Stimulated activated naive CD8-positive, alpha-beta T cell treated with anti-CD3 and anti-CD28 coated beads, Interleukin-15, amount 100 ng/mL, for 72 hours (primary cell): ENCODE results near the gene CTDP1.
"Not testable (repeated sequence)": the region's sequence is repeated elsewhere in the genome, so short reads cannot be mapped to it uniquely, and the experiment has no call there.

ENCODE experiments used
- ATAC-seq: fragments of 150-1000 bp; cut with Tn5 transposase; 2 replicates; pipeline ENCODE4 v1.10.0; 2021; ENCODE audit warnings: mild to moderate bottlenecking, moderate library complexity
- DNase-seq, 2 donors: peaks; one replicate each; pipeline ENCODE4 v3.0.0; 2021 to 2022
- H3K27ac Mint-ChIP-seq, 2 donors: one replicate each; pipeline ENCODE4 v1.8.0; 2022; ENCODE audit warnings: mild to moderate bottlenecking in 2 of 2, mixed read lengths in 2 of 2, moderate library complexity in 2 of 2
- H3K27me3 Mint-ChIP-seq: one replicate; pipeline ENCODE4 v1.8.0; 2022; ENCODE audit warnings: mixed read lengths
- H3K4me1 Mint-ChIP-seq: one replicate; pipeline ENCODE4 v1.8.0; 2022; ENCODE audit warnings: mild to moderate bottlenecking, mixed read lengths
- H3K4me3 Mint-ChIP-seq, 2 donors: one replicate each; pipeline ENCODE4 v1.8.0; 2022; ENCODE audit warnings: mild to moderate bottlenecking in 2 of 2, mixed read lengths in 2 of 2, moderate library complexity in 1 of 2
- H3K9me3 Mint-ChIP-seq, 2 donors: one replicate each; pipeline ENCODE4 v1.8.0; 2022; ENCODE audit warnings: mixed read lengths in 2 of 2

Gene CTDP1

GRCh38 chr18:79746730-79747129 lies 67.1 kb downstream of the CTDP1 start:
- DNase-seq (no peak), ATAC-seq (no peak)
- no peak overlapping the region for H3K4me3 Mint-ChIP-seq
- no peaks in the 10 kb centered on the region for H3K27me3 Mint-ChIP-seq
- H3K9me3 Mint-ChIP-seq: peaks cover 0 to 12% of the 10 kb centered on the region in 2 donors
- no peaks in the 10 kb centered on the region for H3K4me1 Mint-ChIP-seq
- no peak overlapping the region for H3K27ac Mint-ChIP-seq

- DNase-seq (no peak), ATAC-seq (no peak)
- no peaks in the 10 kb centered on the region for H3K4me1 Mint-ChIP-seq
- peaks cover 0 to 12% of the 10 kb centered on the region in 2 donors for H3K9me3 Mint-ChIP-seq
- H3K27me3 Mint-ChIP-seq: no peaks in the 10 kb centered on the region
- H3K4me3 Mint-ChIP-seq: no peak overlapping the region
- H3K27ac Mint-ChIP-seq: peak overlapping the region in 1 of 2 donors; percentile 78
These were observed 67.7 kb downstream of the CTDP1 start for GRCh38 chr18:79747156-79747845.

- peaks cover 0 to 12% of the 10 kb centered on the region in 2 donors for H3K9me3 Mint-ChIP-seq
- no peak overlapping the region for H3K27ac Mint-ChIP-seq
- ATAC-seq (no peak), DNase-seq (no peak)
- H3K4me1 Mint-ChIP-seq: no peaks in the 10 kb centered on the region
- no peaks in the 10 kb centered on the region for H3K27me3 Mint-ChIP-seq
- no peak overlapping the region for H3K4me3 Mint-ChIP-seq
These were observed 68.9 kb downstream of the CTDP1 start for GRCh38 chr18:79748321-79749180.

- Mint-ChIP-seq H3K27ac (no peak overlapping the region), H3K9me3 (peaks cover 0 to 5% of the 10 kb centered on the region in 2 donors), H3K4me1 (no peaks in the 10 kb centered on the region), H3K4me3 (no peak overlapping the region), H3K27me3 (no peaks in the 10 kb centered on the region)
- ATAC-seq: no peak
- no peak for DNase-seq
These were observed 69.9 kb downstream of the CTDP1 start for GRCh38 chr18:79749251-79750191.

GRCh38 chr18:79750980-79751571 lies 71.5 kb downstream of the CTDP1 start:
- no peak for DNase-seq
- Mint-ChIP-seq H3K27ac (peak overlapping the region in 1 of 2 donors; percentile 5), H3K4me3 (no peak overlapping the region), H3K27me3 (no peaks in the 10 kb centered on the region), H3K9me3 (no peaks in the 10 kb centered on the region), H3K4me1 (no peaks in the 10 kb centered on the region)
- ATAC-seq: peak; percentile 48

GRCh38 chr18:79751918-79752578 lies 72.4 kb downstream of the CTDP1 start:
- not testable (repeated sequence) for DNase-seq, ATAC-seq, H3K27me3 Mint-ChIP-seq, H3K4me1 Mint-ChIP-seq, H3K9me3 Mint-ChIP-seq, H3K4me3 Mint-ChIP-seq
- peak overlapping the region in 1 of 2 donors; percentile 27 for H3K27ac Mint-ChIP-seq

- H3K27ac Mint-ChIP-seq, DNase-seq, H3K9me3 Mint-ChIP-seq, ATAC-seq, H3K4me1 Mint-ChIP-seq, H3K27me3 Mint-ChIP-seq, H3K4me3 Mint-ChIP-seq: not testable (repeated sequence)
These were observed 73.3 kb downstream of the CTDP1 start for GRCh38 chr18:79752946-79753345.

- Mint-ChIP-seq H3K4me1 (no peaks in the 10 kb centered on the region), H3K27ac (no peak overlapping the region), H3K27me3 (no peaks in the 10 kb centered on the region), H3K4me3 (no peak overlapping the region), H3K9me3 (peaks cover 8 to 11% of the 10 kb centered on the region in 2 donors)
- no peak for DNase-seq
- no peak for ATAC-seq
These were observed 73.8 kb downstream of the CTDP1 start for GRCh38 chr18:79753391-79753851.

- H3K27ac Mint-ChIP-seq: no peak overlapping the region
- H3K4me3 Mint-ChIP-seq: no peak overlapping the region
- no peak for DNase-seq
- no peaks in the 10 kb centered on the region for H3K4me1 Mint-ChIP-seq
- H3K9me3 Mint-ChIP-seq: peaks cover 13 to 16% of the 10 kb centered on the region in 2 donors
- no peaks in the 10 kb centered on the region for H3K27me3 Mint-ChIP-seq
- ATAC-seq: no peak
These were observed 74.6 kb downstream of the CTDP1 start for GRCh38 chr18:79754022-79754761.

GRCh38 chr18:79754831-79755351 lies 75.3 kb downstream of the CTDP1 start:
- H3K4me1 Mint-ChIP-seq: no peaks in the 10 kb centered on the region
- peak overlapping the region in 1 of 2 donors; percentile 77 for H3K27ac Mint-ChIP-seq
- no peak overlapping the region for H3K4me3 Mint-ChIP-seq
- H3K27me3 Mint-ChIP-seq: no peaks in the 10 kb centered on the region
- peaks cover 13 to 22% of the 10 kb centered on the region in 2 donors for H3K9me3 Mint-ChIP-seq
- ATAC-seq: no peak
- DNase-seq: no peak

GRCh38 chr18:79755496-79756142 lies 76.0 kb downstream of the CTDP1 start:
- no peaks in the 10 kb centered on the region for H3K4me1 Mint-ChIP-seq
- H3K27ac Mint-ChIP-seq: peak overlapping the region in 1 of 2 donors; percentile 77
- peaks cover 13 to 22% of the 10 kb centered on the region in 2 donors for H3K9me3 Mint-ChIP-seq
- ATAC-seq: peak; percentile 28
- no peak for DNase-seq
- H3K27me3 Mint-ChIP-seq: no peaks in the 10 kb centered on the region
- no peak overlapping the region for H3K4me3 Mint-ChIP-seq

GRCh38 chr18:79756143-79756500 lies 76.5 kb downstream of the CTDP1 start:
- ATAC-seq (peak; percentile 12), DNase-seq (no peak)
- Mint-ChIP-seq H3K4me1 (no peaks in the 10 kb centered on the region), H3K27me3 (no peaks in the 10 kb centered on the region), H3K27ac (peak overlapping the region in 1 of 2 donors; percentile 48), H3K9me3 (peaks cover 16 to 22% of the 10 kb centered on the region in 2 donors), H3K4me3 (peak overlapping the region in 1 of 2 donors; percentile 8)

GRCh38 chr18:79756826-79757225 lies 77.2 kb downstream of the CTDP1 start:
- Mint-ChIP-seq H3K27ac (no peak overlapping the region), H3K4me1 (no peaks in the 10 kb centered on the region), H3K27me3 (no peaks in the 10 kb centered on the region), H3K4me3 (no peak overlapping the region), H3K9me3 (peaks cover 21 to 22% of the 10 kb centered on the region in 2 donors)
- no peak for DNase-seq
- no peak for ATAC-seq
